B cell (primary cell): ENCODE measurements around the gene C3orf49. TPM values are rescaled to one million over a fixed set of nuclear protein-coding genes. Genes with fewer than 3 reads are reported as not detected.

ENCODE experiments used
- ATAC-seq: fragments of 200-7000 bp; cut with Tn5 transposase; one replicate; pipeline ENCODE4 v1.10.0; 2021; ENCODE audit warnings: low read depth, mild to moderate bottlenecking, moderate number of reproducible peaks, moderate library complexity
- CTCF ChIA-PET: fragments of 350-600 bp; sonication (Branson Sonifier 250); formaldehyde crosslinking; loops from one replicate; lab custom pipeline; 2021; ENCODE audit warnings: antibody characterized with exemption, inconsistent platforms; lab: Charles Lee
- POLR2A ChIA-PET: fragments of 350-600 bp; sonication (Branson Sonifier 250); formaldehyde crosslinking; loops from one replicate; lab custom pipeline; 2021; ENCODE audit warnings: antibody characterized with exemption; lab: Charles Lee
- DNase-seq: peaks from one replicate; pipeline ENCODE4 v3.0.0; 2013
- H2AFZ ChIP-seq: 2 replicates; pipeline ENCODE4 v1.6.1; 2012; ENCODE audit warnings: mild to moderate bottlenecking, low read depth, low read length; ENCODE audit not compliant: insufficient read depth, poor library complexity, severe bottlenecking
- H3K27ac ChIP-seq, 2 donors: 1 replicate in 1 of 2; 2 replicates in 1 of 2; pipeline ENCODE4 v1.5.1; 2012 to 2013; ENCODE audit warnings: low read length in 2 of 2, mild to moderate bottlenecking in 2 of 2, moderate library complexity in 1 of 2
- H3K27me3 ChIP-seq, 4 experiments: fragments of 200-600 bp in 1 of 4; sonication (generic) in 1 of 4; replicated peaks in 1 of 4; 1 replicate in 2 of 4; 2 replicates in 2 of 4; pipeline versions ENCODE4 v1.6.1 to v1.7.0; 2013 to 2016; ENCODE audit warnings: low read length in 3 of 4, mild to moderate bottlenecking in 2 of 4, mixed read lengths in 1 of 4, moderate library complexity in 1 of 4; ENCODE audit not compliant: insufficient read depth in 4 of 4, control insufficient read depth in 3 of 4; ENCODE audit errors: control extremely low read depth in 1 of 4
- H3K36me3 ChIP-seq, 2 experiments: replicated peaks in 1 of 2; 1 replicate in 1 of 2; 2 replicates in 1 of 2; pipeline versions ENCODE4 v1.6.1 to v1.7.1; 2013; ENCODE audit warnings: low read length in 1 of 2; ENCODE audit not compliant: insufficient read depth in 2 of 2, control insufficient read depth in 1 of 2; ENCODE audit errors: control extremely low read depth in 1 of 2, extremely low read depth in 1 of 2
- H3K4me1 ChIP-seq, 2 donors: fragments of 200-600 bp in 1 of 2; sonication (generic) in 1 of 2; 1 replicate in 1 of 2; 2 replicates in 1 of 2; pipeline versions ENCODE4 v1.5.1 to v1.6.1; 2013 to 2017; ENCODE audit warnings: low read length in 2 of 2; ENCODE audit not compliant: control insufficient read depth in 2 of 2, insufficient read depth in 2 of 2
- H3K4me2 ChIP-seq: replicated peaks from 2 replicates; pipeline ENCODE3; 2012; ENCODE audit warnings: mild to moderate bottlenecking, low read depth, low read length; ENCODE audit not compliant: poor library complexity, severe bottlenecking
- H3K4me3 ChIP-seq, 5 experiments: fragments of 200-600 bp in 1 of 5; sonication (generic) in 1 of 5; 1 replicate in 3 of 5; 2 replicates in 2 of 5; pipeline versions ENCODE4 v1.5.1 to v1.7.0; 2011 to 2016; ENCODE audit warnings: low read length in 4 of 5, mild to moderate bottlenecking in 4 of 5, low read depth in 2 of 5, control low read depth in 1 of 5, moderate library complexity in 1 of 5; ENCODE audit not compliant: insufficient read depth in 1 of 5; ENCODE audit errors: control extremely low read depth in 1 of 5, extremely low read depth in 1 of 5
- H3K79me2 ChIP-seq: fragments of 200-600 bp; sonication (generic); one replicate; pipeline ENCODE4 v1.6.0; 2016; ENCODE audit warnings: low read length; ENCODE audit not compliant: control insufficient read depth, insufficient read depth
- H3K9ac ChIP-seq: fragments of 200-600 bp; sonication (generic); 2 replicates; pipeline ENCODE4 v1.6.1; 2017; ENCODE audit warnings: mild to moderate bottlenecking, low read length, moderate library complexity
- H3K9me3 ChIP-seq, 3 donors: one replicate each; pipeline versions ENCODE4 v1.6.1 to v1.7.1; 2013; ENCODE audit warnings: low read length in 2 of 3; ENCODE audit not compliant: control insufficient read depth in 2 of 3, insufficient read depth in 1 of 3; ENCODE audit errors: control extremely low read depth in 1 of 3
- H4K20me1 ChIP-seq: 2 replicates; pipeline ENCODE4 v1.6.0; 2012; ENCODE audit warnings: mild to moderate bottlenecking, low read length; ENCODE audit not compliant: insufficient read depth, control insufficient read depth, poor library complexity, severe bottlenecking
- H3K27ac Mint-ChIP-seq: one replicate; pipeline ENCODE4 v1.8.0; 2021; ENCODE audit warnings: mixed read lengths
- H3K27me3 Mint-ChIP-seq: one replicate; pipeline ENCODE4 v1.8.0; 2021; ENCODE audit warnings: mixed read lengths
- H3K4me1 Mint-ChIP-seq: one replicate; pipeline ENCODE4 v1.8.0; 2021; ENCODE audit warnings: mixed read lengths
- H3K4me3 Mint-ChIP-seq: one replicate; pipeline ENCODE4 v1.8.0; 2021; ENCODE audit warnings: mixed read lengths
- H3K9me3 Mint-ChIP-seq: one replicate; pipeline ENCODE4 v1.8.0; 2022; ENCODE audit warnings: mixed read lengths; ENCODE audit not compliant: insufficient read depth
- CTCF ChIP-seq: fragments of 200-600 bp; IDR thresholded peaks from one replicate; pipeline ENCODE4 v1.8.0; 2022; ENCODE audit warnings: antibody characterized with exemption, mild to moderate bottlenecking
- EZH2 ChIP-seq: IDR thresholded peaks from 2 replicates; pipeline ENCODE4 v1.6.1; 2012; ENCODE audit warnings: borderline replicate concordance, low read depth, mild to moderate bottlenecking, moderate library complexity, low read length; ENCODE audit not compliant: insufficient read depth, poor library complexity, severe bottlenecking
- WGBS: methylation state at CpG from one replicate; pipeline ENCODE4 v1.1.5; 2013; ENCODE audit warnings: missing lambda C conversion rate; ENCODE audit not compliant: insufficient coverage; 5-methylcytosine and 5-hydroxymethylcytosine counted together
- intact Hi-C: fragments of 100-400 bp; cut with micrococcal nuclease; formaldehyde crosslinking; loops from one replicate; pipeline ENCODE4 v1.10.0; 2022
- polyA plus RNA-seq: library from polyadenylated mRNA; depleted of rRNA; stranded (reverse); fragments of >200 nt; gene quantifications from 2 replicates; pipeline ENCODE4 v1.2.3, GENCODE V29; 2012
- total RNA-seq, 2 donors: library from RNA; stranded (reverse); fragments of 120-200 nt in 1 of 2; gene quantifications; 1 replicate in 1 of 2; 2 replicates in 1 of 2; pipeline versions ENCODE4 v1.2.3 to v1.2.4, GENCODE V29; 2013 to 2022

The C3orf49 gene
- total and polyA plus RNA-seq, 2 donors (not counting 1 experiment from before 2014, with no cell fraction given), result not detected

- H3K27ac Mint-ChIP-seq, result no peak overlapping the region
- Histone ChIP-seq H3K4me3 (no peak overlapping the region), H3K79me2 (no peaks in the 10 kb centered on the region), H2AFZ (no peak overlapping the region), H3K36me3 (peaks cover 13 to 27% of the 10 kb centered on the region in 2 experiments), H4K20me1 (no peaks in the 10 kb centered on the region), H3K4me2 (no peak overlapping the region), H3K4me1 (no peaks in the 10 kb centered on the region), H3K27me3 (no peaks in the 10 kb centered on the region), H3K9me3 (no peaks in the 10 kb centered on the region), H3K27ac (no peak overlapping the region), H3K9ac (no peak overlapping the region)
- 96% methylated on average over 5 of the region's 6 CpGs for WGBS
- no peaks in the 10 kb centered on the region for H3K4me1 Mint-ChIP-seq
- intact Hi-C loops, result no loop called here
- ChIA-PET POLR2A (no interaction called here), CTCF (interaction anchor here (1.7 kb wide), 1 partner anchor 11 kb away, joined by 5 read pairs; the partner anchor contains the start of gene C3orf49)
- TF ChIP-seq CTCF (no peak), EZH2 (no peak)
- no peaks in the 10 kb centered on the region for H3K9me3 Mint-ChIP-seq
- no peaks in the 10 kb centered on the region for H3K27me3 Mint-ChIP-seq
- no peak overlapping the region for H3K4me3 Mint-ChIP-seq
- no peak for DNase-seq
- ATAC-seq, result no peak
These were observed 11.4 kb downstream of the C3orf49 start for GRCh38 chr3:63830526-63830925.

GRCh38 chr3:63832395-63832794 is 13.3 kb downstream of the C3orf49 start:
- 96% methylated on average over 3 of the region's 6 CpGs for WGBS
- ChIA-PET POLR2A (no interaction called here), CTCF (interaction anchor here (0.6 to 1.1 kb wide), 2 partner anchors 8 to 31 kb away, joined by 3 to 6 read pairs; no protein-coding TSS in a partner anchor)
- Histone ChIP-seq H3K27ac (no peak overlapping the region), H3K4me1 (no peaks in the 10 kb centered on the region), H2AFZ (no peak overlapping the region), H3K4me3 (no peak overlapping the region), H3K36me3 (peaks cover 13 to 28% of the 10 kb centered on the region in 2 experiments), H3K4me2 (no peak overlapping the region), H4K20me1 (no peaks in the 10 kb centered on the region), H3K79me2 (no peaks in the 10 kb centered on the region), H3K9me3 (no peaks in the 10 kb centered on the region), H3K27me3 (no peaks in the 10 kb centered on the region), H3K9ac (no peak overlapping the region)
- no peak for ATAC-seq
- intact Hi-C loops, result no loop called here
- TF ChIP-seq CTCF (no peak), EZH2 (no peak)
- Mint-ChIP-seq H3K4me1 (no peaks in the 10 kb centered on the region), H3K4me3 (no peak overlapping the region), H3K27me3 (no peaks in the 10 kb centered on the region), H3K27ac (no peak overlapping the region), H3K9me3 (no peaks in the 10 kb centered on the region)
- no peak for DNase-seq
